ENCODE results near the gene ARNT2.

The ARNT2 gene

GRCh38 chr15:80629355-80629754 is 225.2 kb downstream of the ARNT2 start:
- no peak for DNase-seq (ENCODE audit: low spot score)
- in situ Hi-C loops (cut with MboI; ENCODE audit: low pct_unique_long_range_greater_than_20kb, low sequenced_read_pairs, unreplicated experiment): no loop called here
- no peak for TF ChIP-seq CTCF (IDR thresholded peaks at IDR 0.05; ENCODE audit: extremely low read depth, insufficient read depth, missing control alignments)

DNA sequence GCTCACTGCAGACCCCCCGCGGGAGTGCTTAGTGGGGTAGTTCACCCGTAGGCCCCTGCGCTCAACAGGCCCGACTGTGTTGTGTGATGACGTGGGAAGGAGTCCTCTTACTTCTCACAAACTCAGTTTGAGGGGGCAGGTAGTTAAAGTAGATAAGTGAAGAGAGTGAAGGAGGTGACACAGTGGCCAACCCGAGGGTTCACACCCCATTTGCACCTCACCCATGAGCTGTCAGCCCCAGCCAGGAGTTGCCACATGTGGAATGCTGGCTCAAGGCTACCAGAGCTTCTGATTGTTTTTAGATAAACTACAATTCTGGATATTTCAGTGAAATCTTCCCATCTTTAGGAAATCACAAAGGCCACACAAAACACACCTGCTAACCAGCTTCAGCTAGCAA is 226.8 kb downstream of the ARNT2 start:
- no peak for DNase-seq (ENCODE audit: low spot score)
- TF ChIP-seq CTCF (IDR thresholded peaks at IDR 0.05; ENCODE audit: extremely low read depth, insufficient read depth, missing control alignments): no peak
- in situ Hi-C loops (cut with MboI; ENCODE audit: low pct_unique_long_range_greater_than_20kb, low sequenced_read_pairs, unreplicated experiment): no loop called here

- no peak for DNase-seq (ENCODE audit: low spot score)
- in situ Hi-C loops (cut with MboI; ENCODE audit: low pct_unique_long_range_greater_than_20kb, low sequenced_read_pairs, unreplicated experiment): no loop called here
- TF ChIP-seq CTCF (IDR thresholded peaks at IDR 0.05; ENCODE audit: extremely low read depth, insufficient read depth, missing control alignments): no peak
Measured at GRCh38 chr15:80633221-80633620, 229.0 kb downstream of the ARNT2 start.

GRCh38 chr15:80635953-80636352 is 231.8 kb downstream of the ARNT2 start:
- TF ChIP-seq CTCF (IDR thresholded peaks at IDR 0.05; ENCODE audit: extremely low read depth, insufficient read depth, missing control alignments): no peak
- in situ Hi-C loops (cut with MboI; ENCODE audit: low pct_unique_long_range_greater_than_20kb, low sequenced_read_pairs, unreplicated experiment): no loop called here
- DNase-seq (ENCODE audit: low spot score): no peak

GRCh38 chr15:80636675-80637074 is 232.5 kb downstream of the ARNT2 start:
- no peak for DNase-seq (ENCODE audit: low spot score)

GRCh38 chr15:80637747-80638146 is 233.6 kb downstream of the ARNT2 start:
- no peak for TF ChIP-seq CTCF (IDR thresholded peaks at IDR 0.05; ENCODE audit: extremely low read depth, insufficient read depth, missing control alignments)
- no peak for DNase-seq (ENCODE audit: low spot score)
- in situ Hi-C loops (cut with MboI; ENCODE audit: low pct_unique_long_range_greater_than_20kb, low sequenced_read_pairs, unreplicated experiment): no loop called here

More at GRCh38 chr15:80636675-80637074, 232.5 kb downstream of the ARNT2 start:
- TF ChIP-seq CTCF (IDR thresholded peaks at IDR 0.05; ENCODE audit: extremely low read depth, insufficient read depth, missing control alignments): no peak
- in situ Hi-C loops (cut with MboI; ENCODE audit: low pct_unique_long_range_greater_than_20kb, low sequenced_read_pairs, unreplicated experiment): no loop called here
